Measurements from ENCODE around the gene TMEM38A. TPM values are rescaled to one million over a fixed set of nuclear protein-coding genes. Genes with fewer than 3 reads are reported as not detected.

The TMEM38A gene
- under 1 TPM; 0.50 to 0.60 TPM for total RNA-seq
- polyA plus RNA-seq, result not detected

GRCh38 chr19:16660763-16661479, at the start of gene TMEM38A:
Gene TMEM38A (plus strand): TSS chr19:16661139. CDS start chr19:16661218, 79 bp downstream.
- CTCF ChIA-PET, result interaction anchor here (0.9 to 1.3 kb wide), 3 partner anchors 11 to 148 kb away, joined by 3 to 4 read pairs (median 3); no protein-coding TSS in a partner anchor

GRCh38 chr19:16612636-16613035, 48.3 kb upstream of the TMEM38A start:
- Histone ChIP-seq H3K27me3 (ENCODE audit: insufficient read depth, low read length, poor library complexity, severe bottlenecking) (no peaks in the 10 kb centered on the region), H3K4me1 (ENCODE audit: insufficient read depth, low read length) (peaks cover 35% of the 10 kb centered on the region), H3K9me3 (ENCODE audit: low read length) (no peaks in the 10 kb centered on the region), H3K27ac (ENCODE audit: low read depth, low read length) (no peak overlapping the region), H3K36me3 (ENCODE audit: insufficient read depth, low read length) (no peaks in the 10 kb centered on the region), H3K4me3 (ENCODE audit: low read length) (no peak overlapping the region)
- CTCF ChIA-PET, result interaction anchor here (0.9 to 1.3 kb wide), 2 partner anchors 14 to 20 kb away, joined by 3 to 4 read pairs; no protein-coding TSS in a partner anchor
- Mint-ChIP-seq H3K9me3 (no peaks in the 10 kb centered on the region), H3K27me3 (peaks cover 0 to 4% of the 10 kb centered on the region in 2 donors), H3K4me1 (peaks cover 61 to 88% (median 82%) of the 10 kb centered on the region in 3 donors), H3K36me3 (peaks cover 0 to 5% (median 2%) of the 10 kb centered on the region in 3 donors), H3K27ac (peak overlapping the region in 6 of 8 donors; percentile 14 to 74 (median 51)), H3K4me3 (no peak overlapping the region)
- POLR2A ChIA-PET, result no interaction called here
- no peak for DNase-seq

More at GRCh38 chr19:16660763-16661479, at the start of gene TMEM38A:
- DNase-seq, result peak; percentile 29 to 63 (median 47)
- Mint-ChIP-seq H3K27ac (peak within 1 kb of the TSS; percentile 94 to 99 (median 98)), H3K9me3 (no peaks in the 10 kb centered on the region), H3K36me3 (peaks cover 0 to 33% (median 8%) of the 10 kb centered on the region in 3 donors), H3K4me3 (peak within 1 kb of the TSS; percentile 97 to 100 (median 99)), H3K27me3 (peaks cover 2 to 3% of the 10 kb centered on the region in 2 donors), H3K4me1 (peaks cover 33 to 54% (median 45%) of the 10 kb centered on the region in 3 donors)
- Histone ChIP-seq H3K4me3 (ENCODE audit: low read length) (peak within 1 kb of the TSS; percentile 98), H3K9me3 (ENCODE audit: low read length) (no peaks in the 10 kb centered on the region), H3K27me3 (ENCODE audit: insufficient read depth, low read length, poor library complexity, severe bottlenecking) (no peaks in the 10 kb centered on the region), H3K36me3 (ENCODE audit: insufficient read depth, low read length) (peaks cover 24% of the 10 kb centered on the region), H3K27ac (ENCODE audit: low read depth, low read length) (peak within 1 kb of the TSS; percentile 92), H3K4me1 (ENCODE audit: insufficient read depth, low read length) (peaks cover 34% of the 10 kb centered on the region)
- POLR2A ChIA-PET, result interaction anchor here (0.7 to 2.4 kb wide), 4 partner anchors 26 to 95 kb away, joined by 3 to 20 read pairs (median 4); partner anchors contain the start of gene MED26

- H3K4me3 Mint-ChIP-seq, result no peak overlapping the region
- peak overlapping the region in 5 of 8 donors; percentile 26 to 74 (median 56) for H3K27ac Mint-ChIP-seq
- H3K36me3 Mint-ChIP-seq, result peaks cover 0 to 4% (median 2%) of the 10 kb centered on the region in 3 donors
- no peaks in the 10 kb centered on the region for H3K9me3 Mint-ChIP-seq
- Histone ChIP-seq H3K4me1 (ENCODE audit: insufficient read depth, low read length) (peaks cover 36% of the 10 kb centered on the region), H3K36me3 (ENCODE audit: insufficient read depth, low read length) (no peaks in the 10 kb centered on the region), H3K27me3 (ENCODE audit: insufficient read depth, low read length, poor library complexity, severe bottlenecking) (no peaks in the 10 kb centered on the region), H3K9me3 (ENCODE audit: low read length) (no peaks in the 10 kb centered on the region), H3K27ac (ENCODE audit: low read depth, low read length) (no peak overlapping the region), H3K4me3 (ENCODE audit: low read length) (no peak overlapping the region)
- ChIA-PET POLR2A (no interaction called here), CTCF (interaction anchor here (0.9 kb wide), 2 partner anchors 19 to 29 kb away, joined by 3 to 4 read pairs; no protein-coding TSS in a partner anchor)
- H3K27me3 Mint-ChIP-seq, result peaks cover 0 to 4% of the 10 kb centered on the region in 2 donors
- DNase-seq, result no peak
- peaks cover 60 to 88% (median 81%) of the 10 kb centered on the region in 3 donors for H3K4me1 Mint-ChIP-seq
Measured at GRCh38 chr19:16613841-16614240, 47.1 kb upstream of the TMEM38A start.

- POLR2A ChIA-PET, result no interaction called here
- CTCF ChIA-PET, result no interaction called here
- Mint-ChIP-seq H3K27ac (peak overlapping the region; percentile 18 to 87 (median 68)), H3K36me3 (peaks cover 0 to 4% (median 2%) of the 10 kb centered on the region in 3 donors), H3K4me3 (peak overlapping the region in 3 of 7 donors; percentile 24 to 50 (median 37)), H3K9me3 (no peaks in the 10 kb centered on the region), H3K4me1 (peaks cover 68 to 93% (median 86%) of the 10 kb centered on the region in 3 donors), H3K27me3 (peaks cover 0 to 4% of the 10 kb centered on the region in 2 donors)
- DNase-seq, result no peak
- H3K4me3 ChIP-seq (ENCODE audit: low read length), result no peak overlapping the region
- no peaks in the 10 kb centered on the region for H3K27me3 ChIP-seq (ENCODE audit: insufficient read depth, low read length, poor library complexity, severe bottlenecking)
- H3K9me3 ChIP-seq (ENCODE audit: low read length), result no peaks in the 10 kb centered on the region
- no peaks in the 10 kb centered on the region for H3K36me3 ChIP-seq (ENCODE audit: insufficient read depth, low read length)
- H3K4me1 ChIP-seq (ENCODE audit: insufficient read depth, low read length), result peaks cover 41% of the 10 kb centered on the region
- H3K27ac ChIP-seq (ENCODE audit: low read depth, low read length), result no peak overlapping the region
Measured at GRCh38 chr19:16614941-16615340, 46.0 kb upstream of the TMEM38A start.

GRCh38 chr19:16615808-16616207, 45.1 kb upstream of the TMEM38A start:
- POLR2A ChIA-PET, result interaction anchor here (1.0 kb wide), 1 partner anchor 11 kb away, joined by 3 read pairs; no protein-coding TSS in a partner anchor

GRCh38 chr19:16618248-16618647, 42.7 kb upstream of the TMEM38A start:
- peaks cover 0 to 4% of the 10 kb centered on the region in 2 donors for H3K27me3 Mint-ChIP-seq
- no peak overlapping the region for H3K27ac ChIP-seq (ENCODE audit: low read depth, low read length)
- peaks cover 0 to 6% (median 2%) of the 10 kb centered on the region in 3 donors for H3K36me3 Mint-ChIP-seq
- H3K4me3 Mint-ChIP-seq, result no peak overlapping the region
- H3K9me3 ChIP-seq (ENCODE audit: low read length), result no peaks in the 10 kb centered on the region
- no peaks in the 10 kb centered on the region for H3K9me3 Mint-ChIP-seq
- peaks cover 47% of the 10 kb centered on the region for H3K4me1 ChIP-seq (ENCODE audit: insufficient read depth, low read length)
- POLR2A ChIA-PET, result no interaction called here
- CTCF ChIA-PET, result interaction anchor here (1.7 kb wide), 1 partner anchor 31 kb away, joined by 6 read pairs; no protein-coding TSS in a partner anchor
- H3K36me3 ChIP-seq (ENCODE audit: insufficient read depth, low read length), result no peaks in the 10 kb centered on the region
- H3K27me3 ChIP-seq (ENCODE audit: insufficient read depth, low read length, poor library complexity, severe bottlenecking), result no peaks in the 10 kb centered on the region
- H3K4me1 Mint-ChIP-seq, result peaks cover 66 to 97% (median 93%) of the 10 kb centered on the region in 3 donors
- no peak overlapping the region for H3K4me3 ChIP-seq (ENCODE audit: low read length)
- peak overlapping the region in 4 of 8 donors; percentile 55 to 79 (median 62) for H3K27ac Mint-ChIP-seq
- DNase-seq, result no peak

More at GRCh38 chr19:16615808-16616207, 45.1 kb upstream of the TMEM38A start:
- peaks cover 70 to 97% (median 91%) of the 10 kb centered on the region in 3 donors for H3K4me1 Mint-ChIP-seq
- H3K36me3 Mint-ChIP-seq, result peaks cover 0 to 4% (median 2%) of the 10 kb centered on the region in 3 donors
- CTCF ChIA-PET, result no interaction called here
- Histone ChIP-seq H3K9me3 (ENCODE audit: low read length) (no peaks in the 10 kb centered on the region), H3K4me3 (ENCODE audit: low read length) (no peak overlapping the region), H3K27ac (ENCODE audit: low read depth, low read length) (no peak overlapping the region), H3K27me3 (ENCODE audit: insufficient read depth, low read length, poor library complexity, severe bottlenecking) (no peaks in the 10 kb centered on the region), H3K36me3 (ENCODE audit: insufficient read depth, low read length) (no peaks in the 10 kb centered on the region), H3K4me1 (ENCODE audit: insufficient read depth, low read length) (peaks cover 48% of the 10 kb centered on the region)
- H3K4me3 Mint-ChIP-seq, result peak overlapping the region in 1 of 7 donors; percentile 19
- no peak for DNase-seq
- H3K27ac Mint-ChIP-seq, result peak overlapping the region in 3 of 8 donors; percentile 46 to 74 (median 56)
- no peaks in the 10 kb centered on the region for H3K9me3 Mint-ChIP-seq
- H3K27me3 Mint-ChIP-seq, result peaks cover 0 to 4% of the 10 kb centered on the region in 2 donors

- CTCF ChIA-PET, result no interaction called here
- peaks cover 54% of the 10 kb centered on the region for H3K4me1 ChIP-seq (ENCODE audit: insufficient read depth, low read length)
Measured at GRCh38 chr19:16619457-16619856, 41.5 kb upstream of the TMEM38A start.

More at GRCh38 chr19:16619457-16619856, 41.5 kb upstream of the TMEM38A start:
- Histone ChIP-seq H3K9me3 (ENCODE audit: low read length) (no peaks in the 10 kb centered on the region), H3K4me3 (ENCODE audit: low read length) (no peak overlapping the region), H3K36me3 (ENCODE audit: insufficient read depth, low read length) (peaks cover 3% of the 10 kb centered on the region), H3K27me3 (ENCODE audit: insufficient read depth, low read length, poor library complexity, severe bottlenecking) (no peaks in the 10 kb centered on the region), H3K27ac (ENCODE audit: low read depth, low read length) (no peak overlapping the region)
- Mint-ChIP-seq H3K36me3 (peaks cover 0 to 15% (median 2%) of the 10 kb centered on the region in 3 donors), H3K4me1 (peaks cover 69 to 99% (median 94%) of the 10 kb centered on the region in 3 donors), H3K27me3 (peaks cover 0 to 4% of the 10 kb centered on the region in 2 donors), H3K4me3 (peak overlapping the region in 1 of 7 donors; percentile 35), H3K9me3 (no peaks in the 10 kb centered on the region), H3K27ac (peak overlapping the region in 3 of 8 donors; percentile 17 to 66 (median 17))
- no peak for DNase-seq
- POLR2A ChIA-PET, result no interaction called here
